GM23338 (cell line): ENCODE data around the gene RGS8.

Experiments
- CREB1 ChIP-seq: fragments of 250-450 bp; sonication (Bioruptor Pico); IDR thresholded peaks from 2 replicates; pipeline ENCODE4 v1.5.0; 2020; ENCODE audit warnings: low read depth, mild to moderate bottlenecking, moderate library complexity
- CTCF ChIP-seq, 2 experiments: fragments of 200-600 bp in 1 of 2; sonication (generic) in 1 of 2; conservative IDR thresholded peaks; 2 replicates each; pipeline versions ENCODE4 v1.5.1 to v1.6.1; 2016 to 2017; ENCODE audit warnings: antibody characterized with exemption in 2 of 2, low read depth in 2 of 2, mild to moderate bottlenecking in 2 of 2, moderate library complexity in 1 of 2
- EZH2 ChIP-seq: fragments of 200-600 bp; sonication (generic); IDR thresholded peaks from one replicate; pipeline ENCODE4 v1.8.0; 2017; ENCODE audit warnings: antibody characterized with exemption, mild to moderate bottlenecking, low read depth; ENCODE audit not compliant: unreplicated experiment
- EZH2phosphoT487 ChIP-seq: fragments of 200-600 bp; sonication (generic); IDR thresholded peaks from one replicate; pipeline ENCODE4 v1.8.1; 2018; ENCODE audit warnings: antibody characterized with exemption; ENCODE audit not compliant: unreplicated experiment
- JUNB ChIP-seq: IDR thresholded peaks from one replicate; pipeline ENCODE4 v1.6.1; 2016; ENCODE audit warnings: antibody characterized with exemption; ENCODE audit not compliant: unreplicated experiment
- NANOG ChIP-seq: IDR thresholded peaks from 2 replicates; pipeline ENCODE4 v1.6.1; 2016; ENCODE audit warnings: antibody characterized with exemption, borderline replicate concordance
- POLR2AphosphoS5 ChIP-seq: IDR thresholded peaks from 2 replicates; pipeline ENCODE4 v1.6.1; 2016; ENCODE audit warnings: antibody characterized with exemption, low read depth
- REST ChIP-seq: IDR thresholded peaks from one replicate; pipeline ENCODE4 v1.6.1; 2018; ENCODE audit warnings: antibody characterized with exemption; ENCODE audit not compliant: unreplicated experiment
- STAT1 ChIP-seq: IDR thresholded peaks from one replicate; pipeline ENCODE4 v1.6.1; 2016; ENCODE audit warnings: antibody characterized with exemption; ENCODE audit not compliant: unreplicated experiment
- ZNF114 ChIP-seq: fragments of 250-450 bp; sonication (Bioruptor Pico); IDR thresholded peaks from 2 replicates; pipeline ENCODE4 v1.5.0; 2020; ENCODE audit warnings: mild to moderate bottlenecking, moderate library complexity
- ZNF331 ChIP-seq: fragments of 250-450 bp; sonication (Bioruptor Pico); IDR thresholded peaks from 2 replicates; pipeline ENCODE4 v1.5.0; 2020; ENCODE audit warnings: low read depth, mild to moderate bottlenecking, moderate library complexity
- TF ChIP-seq, protein P1 (sequence below): IDR thresholded peaks from 2 replicates; pipeline ENCODE4 v1.6.1; 2016; ENCODE audit warnings: antibody characterized with exemption

DNA sequence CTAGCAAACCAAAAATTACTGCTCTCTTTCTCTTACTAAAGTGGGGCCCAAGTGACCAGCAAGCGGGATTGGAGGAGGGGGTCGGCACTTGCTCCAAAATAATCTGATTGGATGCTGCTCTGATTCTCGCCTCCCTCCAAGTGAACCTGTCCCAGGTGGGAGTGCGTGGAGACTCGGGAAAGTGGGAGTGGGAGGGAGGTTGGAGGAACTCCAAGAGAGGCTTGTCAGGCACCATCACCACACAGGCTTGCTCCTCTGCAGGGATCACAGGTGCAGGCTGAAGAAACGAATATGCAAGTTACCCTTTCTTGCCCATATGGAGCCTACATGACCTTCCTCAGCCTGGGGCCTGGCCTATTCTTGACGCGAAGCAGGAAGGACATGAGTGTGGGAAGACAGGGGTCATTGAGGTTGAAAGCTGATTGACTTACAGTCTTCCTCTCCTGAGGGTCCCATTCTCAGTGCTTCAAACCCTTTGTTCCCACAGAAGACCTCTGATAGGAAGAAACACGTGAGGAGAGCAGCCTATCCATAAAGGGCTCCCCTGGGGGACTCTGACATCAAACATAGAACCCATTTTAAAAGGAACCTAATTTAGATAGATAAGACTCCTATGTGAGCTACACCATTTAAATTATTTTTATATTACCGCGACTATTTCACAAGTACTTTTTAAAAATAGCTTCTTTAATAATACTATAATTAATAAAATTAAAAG is 14.2 kb downstream of the RGS8 start:
- TF ChIP-seq POLR2AphosphoS5 (no peak), CTCF (conservative IDR thresholded peaks at IDR 0.05; ENCODE audit: low read depth in 2 of 2) (no peak), EZH2phosphoT487 (no peak), EZH2 (no peak), JUNB (no peak), REST (no peak), CREB1 (no peak), ZNF331 (no peak), ZNF114 (CRISPR knock-in tag) (no peak), STAT1 (no peak), NANOG (no peak)
- TF ChIP-seq, protein P1, sequence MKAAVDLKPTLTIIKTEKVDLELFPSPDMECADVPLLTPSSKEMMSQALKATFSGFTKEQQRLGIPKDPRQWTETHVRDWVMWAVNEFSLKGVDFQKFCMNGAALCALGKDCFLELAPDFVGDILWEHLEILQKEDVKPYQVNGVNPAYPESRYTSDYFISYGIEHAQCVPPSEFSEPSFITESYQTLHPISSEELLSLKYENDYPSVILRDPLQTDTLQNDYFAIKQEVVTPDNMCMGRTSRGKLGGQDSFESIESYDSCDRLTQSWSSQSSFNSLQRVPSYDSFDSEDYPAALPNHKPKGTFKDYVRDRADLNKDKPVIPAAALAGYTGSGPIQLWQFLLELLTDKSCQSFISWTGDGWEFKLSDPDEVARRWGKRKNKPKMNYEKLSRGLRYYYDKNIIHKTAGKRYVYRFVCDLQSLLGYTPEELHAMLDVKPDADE, result no peak
